ENCODE measurements around the gene INO80D.

DNA sequence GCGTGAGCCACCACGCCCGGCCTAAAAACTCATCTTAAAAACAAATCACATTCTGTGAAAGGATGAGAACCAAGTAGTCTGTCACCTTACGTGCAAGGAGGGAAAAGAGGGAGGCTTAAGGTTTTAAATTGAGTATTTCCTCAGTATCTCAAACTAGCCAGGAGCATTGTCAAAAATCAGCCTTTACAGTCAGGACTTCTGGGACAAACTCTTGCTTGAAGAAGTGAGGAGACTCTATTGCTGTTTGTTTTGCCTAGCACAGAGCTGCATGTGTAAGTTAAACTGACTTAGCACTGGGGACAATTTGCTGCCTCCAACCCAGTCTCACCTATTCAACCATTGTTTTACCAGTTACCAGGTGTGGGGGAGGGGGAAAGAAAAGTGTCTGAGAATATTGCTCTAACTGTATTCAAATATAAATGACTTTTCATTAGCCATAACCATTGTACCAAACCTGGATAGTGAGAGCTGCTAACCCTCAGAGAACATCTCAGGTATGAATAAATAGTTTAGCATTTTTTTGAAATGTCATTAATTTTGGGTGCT lies 3.6 kb downstream of the INO80D start:
- TF ChIP-seq, protein P1, sequence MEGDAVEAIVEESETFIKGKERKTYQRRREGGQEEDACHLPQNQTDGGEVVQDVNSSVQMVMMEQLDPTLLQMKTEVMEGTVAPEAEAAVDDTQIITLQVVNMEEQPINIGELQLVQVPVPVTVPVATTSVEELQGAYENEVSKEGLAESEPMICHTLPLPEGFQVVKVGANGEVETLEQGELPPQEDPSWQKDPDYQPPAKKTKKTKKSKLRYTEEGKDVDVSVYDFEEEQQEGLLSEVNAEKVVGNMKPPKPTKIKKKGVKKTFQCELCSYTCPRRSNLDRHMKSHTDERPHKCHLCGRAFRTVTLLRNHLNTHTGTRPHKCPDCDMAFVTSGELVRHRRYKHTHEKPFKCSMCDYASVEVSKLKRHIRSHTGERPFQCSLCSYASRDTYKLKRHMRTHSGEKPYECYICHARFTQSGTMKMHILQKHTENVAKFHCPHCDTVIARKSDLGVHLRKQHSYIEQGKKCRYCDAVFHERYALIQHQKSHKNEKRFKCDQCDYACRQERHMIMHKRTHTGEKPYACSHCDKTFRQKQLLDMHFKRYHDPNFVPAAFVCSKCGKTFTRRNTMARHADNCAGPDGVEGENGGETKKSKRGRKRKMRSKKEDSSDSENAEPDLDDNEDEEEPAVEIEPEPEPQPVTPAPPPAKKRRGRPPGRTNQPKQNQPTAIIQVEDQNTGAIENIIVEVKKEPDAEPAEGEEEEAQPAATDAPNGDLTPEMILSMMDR (IDR thresholded peaks at IDR 0.05), result no peak
- no peak for TF ChIP-seq POLR2A (IDR thresholded peaks at IDR 0.05)
- no peak for TF ChIP-seq EP300 (IDR thresholded peaks at IDR 0.05)
- no peak for TF ChIP-seq POLR2AphosphoS5 (IDR thresholded peaks at IDR 0.05)

All from stomach (tissue), 4 donors.